GM21576 (cell line): ENCODE data around the gene ACTG2.

Experiments used
- ATAC-seq: cut with Tn5 transposase; IDR thresholded peaks from one replicate; pipeline ENCODE4 v1.9.1; 2021; ENCODE audit warnings: mild to moderate bottlenecking, moderate library complexity; ENCODE audit not compliant: unreplicated experiment

The ACTG2 gene

GRCh38 chr2:73963385-73964120 is 70.7 kb downstream of the ACTG2 start:
- ATAC-seq: no peak

GRCh38 chr2:73964223-73964622 is 71.4 kb downstream of the ACTG2 start:
- no peak for ATAC-seq

DNA sequence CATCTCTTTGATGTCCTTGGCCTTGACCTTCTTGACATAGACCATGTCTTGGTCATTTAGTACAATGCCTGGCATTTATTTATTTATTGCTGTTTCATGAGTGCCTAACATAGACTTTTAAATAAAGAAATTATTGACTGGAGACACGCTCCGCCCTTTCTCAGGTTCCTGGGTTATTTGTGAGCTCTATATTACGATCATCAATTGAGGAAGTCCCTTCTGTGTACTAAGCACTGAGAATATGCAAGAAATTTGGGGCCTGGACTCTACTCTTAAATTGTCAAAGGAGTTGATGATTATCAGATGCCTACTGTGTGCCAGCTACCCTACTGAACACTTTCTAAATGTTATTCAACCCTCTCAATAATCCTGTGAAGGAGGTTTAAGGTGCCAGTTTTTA is 72.2 kb downstream of the ACTG2 start:
- ATAC-seq: no peak

- no peak for ATAC-seq
Observed at GRCh38 chr2:73968357-73968937, 75.6 kb downstream of the ACTG2 start.

DNA sequence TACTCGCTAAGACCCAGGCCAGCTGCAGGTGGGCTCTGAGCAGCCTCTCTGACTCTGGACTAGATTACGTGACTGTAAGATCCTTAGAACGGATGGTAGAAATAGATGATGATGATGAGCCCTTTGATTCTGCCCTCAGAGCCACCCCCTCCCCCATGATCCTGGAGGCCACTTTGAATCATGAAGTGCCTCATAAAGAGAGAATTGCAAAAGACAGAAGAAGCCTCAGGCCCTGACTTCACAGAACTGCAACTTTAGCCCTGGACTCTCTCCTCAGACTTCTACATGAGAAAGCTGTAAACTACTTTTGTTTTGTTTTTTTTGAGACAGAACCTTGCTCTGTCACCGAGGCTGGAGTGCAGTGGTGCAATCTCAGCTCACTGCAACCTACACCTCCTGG is 76.5 kb downstream of the ACTG2 start:
- no peak for ATAC-seq
